ENCODE data around the gene LTBP1.

DNA sequence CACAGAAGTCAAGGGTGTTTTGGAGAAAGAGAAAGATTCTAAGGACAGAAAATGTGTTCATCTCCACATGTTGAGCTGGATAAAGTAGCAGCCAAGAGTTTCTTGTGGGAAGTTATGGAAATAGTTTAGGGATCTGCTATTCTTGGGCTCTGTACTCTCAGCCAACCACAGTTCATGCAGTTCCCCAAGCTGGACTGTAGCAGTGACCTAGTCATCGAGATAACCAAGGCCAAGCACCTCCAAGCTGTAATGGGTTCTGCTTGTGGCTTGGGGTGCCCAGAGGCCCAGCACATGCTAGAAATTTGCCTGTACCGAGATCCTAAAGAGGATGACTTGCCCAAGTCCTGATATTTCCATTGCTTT, 437.8 kb downstream of the LTBP1 start:
- TF ChIP-seq, protein P1, sequence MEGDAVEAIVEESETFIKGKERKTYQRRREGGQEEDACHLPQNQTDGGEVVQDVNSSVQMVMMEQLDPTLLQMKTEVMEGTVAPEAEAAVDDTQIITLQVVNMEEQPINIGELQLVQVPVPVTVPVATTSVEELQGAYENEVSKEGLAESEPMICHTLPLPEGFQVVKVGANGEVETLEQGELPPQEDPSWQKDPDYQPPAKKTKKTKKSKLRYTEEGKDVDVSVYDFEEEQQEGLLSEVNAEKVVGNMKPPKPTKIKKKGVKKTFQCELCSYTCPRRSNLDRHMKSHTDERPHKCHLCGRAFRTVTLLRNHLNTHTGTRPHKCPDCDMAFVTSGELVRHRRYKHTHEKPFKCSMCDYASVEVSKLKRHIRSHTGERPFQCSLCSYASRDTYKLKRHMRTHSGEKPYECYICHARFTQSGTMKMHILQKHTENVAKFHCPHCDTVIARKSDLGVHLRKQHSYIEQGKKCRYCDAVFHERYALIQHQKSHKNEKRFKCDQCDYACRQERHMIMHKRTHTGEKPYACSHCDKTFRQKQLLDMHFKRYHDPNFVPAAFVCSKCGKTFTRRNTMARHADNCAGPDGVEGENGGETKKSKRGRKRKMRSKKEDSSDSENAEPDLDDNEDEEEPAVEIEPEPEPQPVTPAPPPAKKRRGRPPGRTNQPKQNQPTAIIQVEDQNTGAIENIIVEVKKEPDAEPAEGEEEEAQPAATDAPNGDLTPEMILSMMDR (optimal IDR thresholded peaks at IDR 0.05 in 1 of 3, IDR thresholded peaks at IDR 0.05 in 1 of 3, conservative IDR thresholded peaks at IDR 0.05 in 1 of 3; ENCODE audit: extremely low read depth in 1 of 3, insufficient read depth in 2 of 3, low read length in 3 of 3), result no peak
- TF ChIP-seq EZH2 (IDR thresholded peaks at IDR 0.05; ENCODE audit: low read length), result no peak

Data from keratinocyte (primary cell).